Naive thymus-derived CD4-positive, alpha-beta T cell (primary cell): Measurements from ENCODE around the gene ING3. TPM values are rescaled to one million over a fixed set of nuclear protein-coding genes. Genes with fewer than 3 reads are reported as not detected.

Experiments used
- ATAC-seq: fragments of 150-1000 bp; cut with Tn5 transposase; 2 replicates; pipeline ENCODE4 v1.10.0; 2021; ENCODE audit warnings: mild to moderate bottlenecking, moderate library complexity
- CTCF ChIA-PET: fragments of 350-600 bp; sonication (Branson Sonifier 250); formaldehyde crosslinking; loops from one replicate; lab custom pipeline; 2021; ENCODE audit warnings: antibody characterized with exemption; lab: Charles Lee
- POLR2A ChIA-PET: fragments of 350-600 bp; sonication (Branson Sonifier 250); formaldehyde crosslinking; loops from one replicate; lab custom pipeline; 2021; ENCODE audit warnings: antibody characterized with exemption, inconsistent platforms; lab: Charles Lee
- DNase-seq, 9 donors: peaks; one replicate each; pipeline versions ENCODE4 v3.0.0 to v3.0.0-alpha.2; 2020 to 2022; ENCODE audit warnings: mixed read lengths in 1 of 9
- H3K27ac ChIP-seq: one replicate; pipeline ENCODE4 v1.7.0; 2013; ENCODE audit warnings: mild to moderate bottlenecking, low read depth, low read length, moderate library complexity
- H3K27me3 ChIP-seq, 2 donors: one replicate each; pipeline ENCODE4 v1.7.0; 2013; ENCODE audit warnings: low read length in 2 of 2, mild to moderate bottlenecking in 2 of 2, moderate library complexity in 2 of 2; ENCODE audit not compliant: control insufficient read depth in 2 of 2, insufficient read depth in 2 of 2
- H3K36me3 ChIP-seq, 3 experiments: 1 replicate in 2 of 3; 2 replicates in 1 of 3; pipeline ENCODE4 v1.7.0; 2013; ENCODE audit warnings: low read length in 3 of 3, mild to moderate bottlenecking in 3 of 3, moderate library complexity in 1 of 3; ENCODE audit not compliant: insufficient read depth in 3 of 3, control insufficient read depth in 2 of 3
- H3K4me1 ChIP-seq, 2 donors: one replicate each; pipeline ENCODE4 v1.7.0; 2013; ENCODE audit warnings: low read length in 2 of 2, mild to moderate bottlenecking in 2 of 2, moderate library complexity in 1 of 2; ENCODE audit not compliant: control insufficient read depth in 2 of 2, insufficient read depth in 2 of 2
- H3K4me3 ChIP-seq: 2 replicates; pipeline ENCODE4 v1.7.0; 2013; ENCODE audit warnings: mild to moderate bottlenecking, low read length
- H3K9me3 ChIP-seq, 3 experiments: 1 replicate in 2 of 3; 2 replicates in 1 of 3; pipeline ENCODE4 v1.7.0; 2013; ENCODE audit warnings: low read length in 3 of 3; ENCODE audit not compliant: control insufficient read depth in 2 of 3
- H3K27ac Mint-ChIP-seq, 9 donors: one replicate each; pipeline ENCODE4 v1.8.0; 2020 to 2022; ENCODE audit warnings: mixed read lengths in 9 of 9, mild to moderate bottlenecking in 8 of 9, moderate library complexity in 5 of 9, inconsistent platforms in 2 of 9
- H3K27me3 Mint-ChIP-seq, 5 donors: one replicate each; pipeline ENCODE4 v1.8.0; 2021 to 2022; ENCODE audit warnings: mixed read lengths in 5 of 5, mild to moderate bottlenecking in 1 of 5
- H3K36me3 Mint-ChIP-seq, 5 donors: one replicate each; pipeline ENCODE4 v1.8.0; 2020 to 2022; ENCODE audit warnings: mixed read lengths in 5 of 5, mild to moderate bottlenecking in 3 of 5, inconsistent platforms in 1 of 5
- H3K4me1 Mint-ChIP-seq, 7 donors: one replicate each; pipeline ENCODE4 v1.8.0; 2020 to 2022; ENCODE audit warnings: mixed read lengths in 7 of 7, mild to moderate bottlenecking in 3 of 7, inconsistent platforms in 1 of 7
- H3K4me3 Mint-ChIP-seq, 10 donors: one replicate each; pipeline ENCODE4 v1.8.0; 2020 to 2022; ENCODE audit warnings: mild to moderate bottlenecking in 10 of 10, mixed read lengths in 10 of 10, moderate library complexity in 6 of 10, inconsistent platforms in 2 of 10
- H3K9me3 Mint-ChIP-seq, 11 donors: one replicate each; pipeline ENCODE4 v1.8.0; 2020 to 2022; ENCODE audit warnings: mixed read lengths in 11 of 11, mild to moderate bottlenecking in 4 of 11, inconsistent platforms in 1 of 11, moderate library complexity in 1 of 11
- intact Hi-C, 2 donors: fragments of 100-400 bp; cut with micrococcal nuclease; formaldehyde crosslinking; loops; one replicate each; pipeline ENCODE4 v1.15.1; 2023
- polyA plus RNA-seq, 2 donors: library from polyadenylated mRNA; unstranded; fragments of 300-500 nt; fragmentation: Illumina TruSeq; gene quantifications; one replicate each; pipeline ENCODE4 v1.2.3, GENCODE V29; 2021
- total RNA-seq, 6 experiments: library from RNA in 5 of 6; stranded (reverse) in 5 of 6; gene quantifications; 1 replicate in 5 of 6; 2 replicates in 1 of 6; pipeline ENCODE4 v1.2.3 and lab custom pipeline; 2021 to 2026

Gene ING3
- total and polyA plus RNA-seq, 7 experiments from 2014 or later = 26.4 to 36.1 (median 29.9) TPM

DNA sequence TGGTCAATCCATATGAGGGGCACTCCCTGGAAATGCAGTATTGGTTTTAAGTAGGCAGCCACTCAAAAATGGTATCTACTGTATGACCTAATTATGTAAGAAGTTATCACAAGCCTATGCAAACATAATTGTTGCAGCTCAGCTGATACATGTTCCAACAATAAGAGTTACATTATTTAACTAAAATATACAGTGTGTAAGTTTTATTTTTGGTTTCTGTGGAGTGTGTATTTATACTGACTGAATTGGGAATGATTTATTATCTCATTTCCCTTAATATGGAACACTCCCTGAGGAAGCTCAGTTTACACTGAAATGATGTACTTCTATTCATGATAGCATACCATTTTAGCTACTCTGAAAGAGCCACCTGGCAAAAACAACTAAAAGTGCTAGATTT is 2.6 kb upstream of the ING3 start:
- H3K9me3 Mint-ChIP-seq = peaks cover 0 to 8% (median 0%) of the 10 kb centered on the region in 11 donors
- Histone ChIP-seq H3K4me1 (peaks cover 5 to 9% of the 10 kb centered on the region in 2 donors), H3K36me3 (no peaks in the 10 kb centered on the region), H3K9me3 (no peaks in the 10 kb centered on the region), H3K4me3 (no peak overlapping the region), H3K27ac (no peak overlapping the region), H3K27me3 (no peaks in the 10 kb centered on the region)
- intact Hi-C loops = loop anchor here in 1 of 2 donors (10.0 kb wide), 1 partner anchor 93 kb away; the partner anchor contains the start of gene TSPAN12
- no peak for DNase-seq
- peaks cover 15 to 25% (median 20%) of the 10 kb centered on the region in 5 donors for H3K27me3 Mint-ChIP-seq
- H3K4me1 Mint-ChIP-seq = peaks cover 14 to 26% (median 21%) of the 10 kb centered on the region in 7 donors
- H3K4me3 Mint-ChIP-seq = no peak overlapping the region
- POLR2A ChIA-PET = no interaction called here
- CTCF ChIA-PET = no interaction called here
- H3K36me3 Mint-ChIP-seq = peaks cover 0 to 5% (median 0%) of the 10 kb centered on the region in 5 donors
- ATAC-seq = no peak
- H3K27ac Mint-ChIP-seq = no peak overlapping the region

DNA sequence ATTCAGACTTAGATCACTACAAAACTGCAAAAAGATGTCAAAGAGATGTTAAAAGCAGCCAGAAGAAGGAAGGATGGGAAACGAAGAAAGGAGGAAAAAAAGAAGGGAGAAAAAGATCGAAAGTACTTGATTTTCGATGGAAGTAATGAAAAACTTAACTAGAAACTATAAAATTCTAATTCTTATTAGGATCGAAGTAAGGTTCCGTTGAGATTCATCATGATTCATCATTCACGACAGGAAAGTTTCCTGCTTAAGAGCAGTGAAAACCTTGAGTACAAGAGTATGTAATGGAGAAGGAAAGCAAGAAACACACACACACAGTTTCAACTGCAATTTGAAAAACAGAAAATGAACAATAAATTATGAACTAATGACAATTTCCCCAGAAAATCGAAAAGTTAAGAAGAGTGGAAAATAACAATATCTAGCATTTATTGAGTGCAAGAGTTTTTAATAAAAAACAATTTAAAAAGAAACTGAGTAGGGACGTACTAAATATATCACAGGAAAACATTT is 1.1 kb upstream of the ING3 start:
- Mint-ChIP-seq H3K36me3 (peaks cover 0 to 10% (median 0%) of the 10 kb centered on the region in 5 donors), H3K27ac (peak overlapping the region; percentile 96 to 99 (median 98)), H3K4me3 (peak overlapping the region; percentile 81 to 99 (median 96)), H3K9me3 (peaks cover 0 to 8% (median 0%) of the 10 kb centered on the region in 11 donors), H3K27me3 (peaks cover 15 to 24% (median 20%) of the 10 kb centered on the region in 5 donors), H3K4me1 (peaks cover 14 to 28% (median 23%) of the 10 kb centered on the region in 7 donors)
- H3K27me3 ChIP-seq = no peaks in the 10 kb centered on the region
- DNase-seq (no peak), ATAC-seq (no peak)
- peaks cover 5 to 9% of the 10 kb centered on the region in 2 donors for H3K4me1 ChIP-seq
- intact Hi-C loops = loop anchor here in 1 of 2 donors (10.0 kb wide), 1 partner anchor 95 kb away; the partner anchor contains the start of gene TSPAN12
- POLR2A ChIA-PET = no interaction called here
- H3K36me3 ChIP-seq = no peaks in the 10 kb centered on the region
- peak overlapping the region; percentile 54 for H3K27ac ChIP-seq
- no peaks in the 10 kb centered on the region for H3K9me3 ChIP-seq
- peak overlapping the region; percentile 80 for H3K4me3 ChIP-seq
- CTCF ChIA-PET = no interaction called here

DNA sequence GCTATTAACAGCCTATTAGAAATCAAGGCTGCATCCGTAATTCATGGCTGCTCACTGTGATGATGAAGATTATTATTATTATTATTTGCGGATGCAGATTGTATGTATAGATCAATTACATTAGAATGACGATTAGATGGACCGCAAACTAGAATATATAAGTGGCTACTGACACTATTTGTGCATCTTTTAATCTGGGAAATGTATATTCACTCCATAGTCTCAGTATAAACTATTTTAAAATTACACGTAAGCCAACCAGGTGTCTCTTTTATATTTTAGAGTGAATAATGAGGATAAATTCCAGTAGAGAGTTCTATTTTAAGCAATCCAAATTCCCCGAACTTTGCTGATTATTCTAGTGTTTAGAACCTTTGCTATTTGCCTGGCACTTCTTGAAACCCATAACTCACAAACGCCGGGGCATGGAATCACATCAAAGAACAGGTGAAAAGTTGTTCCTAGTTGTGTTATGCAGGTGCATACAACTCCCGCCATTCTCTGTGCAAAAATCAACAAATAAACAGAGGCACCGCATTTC is 509 bp upstream of the ING3 start:
- Mint-ChIP-seq H3K36me3 (peaks cover 0 to 10% (median 0%) of the 10 kb centered on the region in 5 donors), H3K4me1 (peaks cover 14 to 33% (median 23%) of the 10 kb centered on the region in 7 donors), H3K27ac (peak overlapping the region; percentile 96 to 99 (median 98)), H3K4me3 (peak overlapping the region; percentile 81 to 99 (median 96)), H3K9me3 (peaks cover 0 to 8% (median 0%) of the 10 kb centered on the region in 11 donors), H3K27me3 (peaks cover 15 to 24% (median 18%) of the 10 kb centered on the region in 5 donors)
- no peaks in the 10 kb centered on the region for H3K9me3 ChIP-seq
- H3K36me3 ChIP-seq = peaks cover 0 to 1% (median 0%) of the 10 kb centered on the region in 3 experiments
- CTCF ChIA-PET = no interaction called here
- POLR2A ChIA-PET = interaction anchor here (0.6 to 1.4 kb wide), 8 partner anchors 12 to 508 kb away, joined by 3 to 6 read pairs (median 3); no protein-coding TSS in a partner anchor
- intact Hi-C loops = loop anchor here (1.0 to 10.0 kb wide), 7 partner anchors 37 to 488 kb away; partner anchors contain the start of gene TSPAN12 (in 1 of the 2)
- no peak for ATAC-seq
- peak in 1 of 9 donors; percentile 4 for DNase-seq
- peaks cover 5 to 9% of the 10 kb centered on the region in 2 donors for H3K4me1 ChIP-seq
- peak overlapping the region; percentile 54 for H3K27ac ChIP-seq
- peak overlapping the region; percentile 80 for H3K4me3 ChIP-seq
- H3K27me3 ChIP-seq = no peaks in the 10 kb centered on the region

DNA sequence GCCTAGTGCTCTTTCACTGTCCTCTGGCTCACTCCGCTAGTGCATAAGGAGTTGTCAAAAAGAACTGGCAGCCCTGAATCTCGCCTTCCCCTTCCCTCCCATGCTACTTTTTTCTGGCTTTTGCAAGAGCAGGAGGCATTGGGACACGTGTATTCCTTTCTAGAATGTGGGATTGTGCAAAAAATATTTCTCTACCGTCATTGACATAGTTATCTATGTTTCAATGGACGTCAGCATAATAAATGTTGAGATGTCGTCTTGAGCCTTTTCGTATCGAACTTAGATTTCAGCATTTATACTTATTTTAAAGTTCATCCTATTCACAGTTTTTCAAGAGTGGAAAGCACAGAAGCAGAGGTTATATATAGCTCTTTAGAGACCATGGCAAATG is 727 bp downstream of the ING3 start:
- no peaks in the 10 kb centered on the region for H3K9me3 ChIP-seq
- intact Hi-C loops = loop anchor here (1.0 to 10.0 kb wide), 5 partner anchors 45 to 579 kb away; no protein-coding TSS in a partner anchor
- H3K4me3 ChIP-seq = peak overlapping the region; percentile 80
- DNase-seq (no peak), ATAC-seq (no peak)
- Mint-ChIP-seq H3K9me3 (peaks cover 0 to 8% (median 0%) of the 10 kb centered on the region in 11 donors), H3K36me3 (peaks cover 0 to 18% (median 9%) of the 10 kb centered on the region in 5 donors), H3K27me3 (peaks cover 8 to 17% (median 13%) of the 10 kb centered on the region in 5 donors), H3K27ac (peak overlapping the region; percentile 96 to 99 (median 98)), H3K4me3 (peak overlapping the region; percentile 81 to 99 (median 96)), H3K4me1 (peaks cover 14 to 34% (median 27%) of the 10 kb centered on the region in 7 donors)
- H3K36me3 ChIP-seq = peaks cover 0 to 13% (median 11%) of the 10 kb centered on the region in 3 experiments
- POLR2A ChIA-PET = interaction anchor here (1.0 to 1.4 kb wide), 5 partner anchors 10 to 474 kb away, joined by 3 to 4 read pairs (median 3); no protein-coding TSS in a partner anchor
- no peaks in the 10 kb centered on the region for H3K27me3 ChIP-seq
- CTCF ChIA-PET = interaction anchor here (0.7 to 1.0 kb wide), 2 partner anchors 30 to 130 kb away, joined by 4 to 5 read pairs; no protein-coding TSS in a partner anchor
- H3K27ac ChIP-seq = peak overlapping the region; percentile 94
- peaks cover 5 to 9% of the 10 kb centered on the region in 2 donors for H3K4me1 ChIP-seq

DNA sequence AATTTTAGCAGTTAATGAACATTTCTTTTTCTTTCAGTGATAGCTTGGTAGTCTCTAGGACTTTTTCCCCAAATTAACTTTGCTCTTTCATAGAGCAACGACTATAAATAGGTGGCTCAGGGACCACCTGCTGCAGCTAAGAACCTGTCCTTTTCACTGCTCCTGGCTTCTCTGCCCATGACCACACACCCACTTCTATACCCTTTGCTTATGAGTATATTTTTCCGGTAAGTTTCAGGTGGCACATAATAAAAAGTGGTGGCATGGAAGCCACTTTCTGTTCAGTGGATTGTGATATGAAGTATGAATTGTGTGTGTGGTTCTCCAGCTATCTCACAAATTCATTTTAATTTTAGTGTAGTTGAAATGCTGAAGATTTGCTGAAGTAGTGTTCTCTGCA is 1.2 kb downstream of the ING3 start:
- H3K27me3 ChIP-seq = no peaks in the 10 kb centered on the region
- Mint-ChIP-seq H3K36me3 (peaks cover 0 to 20% (median 11%) of the 10 kb centered on the region in 5 donors), H3K4me1 (peaks cover 14 to 34% (median 28%) of the 10 kb centered on the region in 7 donors)

DNA sequence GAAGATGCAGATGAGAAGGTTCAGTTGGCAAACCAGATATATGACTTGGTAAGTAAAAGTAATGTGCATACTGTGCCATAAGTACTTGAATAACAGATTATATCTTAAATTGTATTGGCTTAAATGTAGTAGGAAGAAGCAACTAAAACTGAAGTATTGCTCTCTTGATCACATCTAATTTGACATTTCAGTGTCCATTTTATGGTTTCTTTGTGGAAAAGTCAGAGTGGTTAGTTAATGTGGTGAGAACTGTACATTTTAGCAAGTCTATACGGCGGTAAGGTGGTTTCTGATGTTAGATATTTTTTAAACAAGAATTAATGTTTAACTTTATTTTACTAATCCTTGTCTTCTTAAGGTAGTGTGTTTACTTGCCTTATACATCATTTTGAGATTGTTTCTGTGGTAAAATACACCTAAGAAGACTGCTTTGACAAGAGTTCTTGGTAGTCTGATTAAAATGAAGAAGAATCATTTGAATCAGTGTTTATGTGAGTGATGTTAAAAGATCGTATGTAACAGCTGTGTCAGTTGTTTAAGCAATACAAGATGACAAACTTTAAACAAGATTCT is 5.1 kb downstream of the ING3 start:
- Histone ChIP-seq H3K36me3 (peaks cover 0 to 37% (median 14%) of the 10 kb centered on the region in 3 experiments), H3K9me3 (no peaks in the 10 kb centered on the region), H3K27me3 (no peaks in the 10 kb centered on the region), H3K27ac (no peak overlapping the region), H3K4me1 (peaks cover 5 to 9% of the 10 kb centered on the region in 2 donors), H3K4me3 (no peak overlapping the region)
- ATAC-seq = no peak
- ChIA-PET POLR2A (interaction anchor here (0.6 kb wide), 1 partner anchor 11 kb away, joined by 4 read pairs; no protein-coding TSS in a partner anchor), CTCF (no interaction called here)
- H3K36me3 Mint-ChIP-seq = peaks cover 10 to 43% (median 24%) of the 10 kb centered on the region in 5 donors
- H3K27me3 Mint-ChIP-seq = no peaks in the 10 kb centered on the region
- no peak for DNase-seq
- peak overlapping the region in 1 of 9 donors; percentile 60 for H3K27ac Mint-ChIP-seq
- intact Hi-C loops = loop anchor here (2.0 to 10.0 kb wide), 2 partner anchors 17 to 409 kb away; no protein-coding TSS in a partner anchor
- H3K9me3 Mint-ChIP-seq = peaks cover 0 to 4% (median 0%) of the 10 kb centered on the region in 11 donors
- H3K4me3 Mint-ChIP-seq = peak overlapping the region in 1 of 10 donors; percentile 7
- peaks cover 17 to 43% (median 28%) of the 10 kb centered on the region in 7 donors for H3K4me1 Mint-ChIP-seq

More for the DNA sequence above, 1.2 kb downstream of the ING3 start:
- intact Hi-C loops = loop anchor here (1.0 to 10.0 kb wide), 5 partner anchors 45 to 578 kb away; no protein-coding TSS in a partner anchor
- peaks cover 5 to 9% of the 10 kb centered on the region in 2 donors for H3K4me1 ChIP-seq
- H3K36me3 ChIP-seq = peaks cover 0 to 18% (median 14%) of the 10 kb centered on the region in 3 experiments
- H3K4me3 Mint-ChIP-seq = peak overlapping the region; percentile 81 to 99 (median 96)
- DNase-seq = no peak
- H3K27me3 Mint-ChIP-seq = peaks cover 6 to 14% (median 10%) of the 10 kb centered on the region in 5 donors
- no peak overlapping the region for H3K4me3 ChIP-seq
- ChIA-PET POLR2A (interaction anchor here (1.0 kb wide), 1 partner anchor 44 kb away, joined by 3 read pairs; no protein-coding TSS in a partner anchor), CTCF (interaction anchor here (1.0 kb wide), 1 partner anchor 129 kb away, joined by 5 read pairs; no protein-coding TSS in a partner anchor)
- H3K27ac ChIP-seq = peak overlapping the region; percentile 94
- no peaks in the 10 kb centered on the region for H3K9me3 ChIP-seq
- peaks cover 0 to 8% (median 0%) of the 10 kb centered on the region in 11 donors for H3K9me3 Mint-ChIP-seq
- peak overlapping the region in 8 of 9 donors; percentile 96 to 99 (median 98) for H3K27ac Mint-ChIP-seq
- ATAC-seq = no peak
